LNCaP clone FGC (cell line): Measurements from ENCODE around the gene SWAP70.

Experiments
- DNase-seq: peaks from one replicate; pipeline ENCODE4 v3.0.0-alpha.2; 2011; ENCODE audit warnings: low read depth
- H3K4me3 ChIP-seq: 2 replicates; pipeline ENCODE4 v1.5.1; 2011; ENCODE audit warnings: mild to moderate bottlenecking, low read depth, low read length, control low read depth
- TF ChIP-seq, protein P1 (sequence below): IDR thresholded peaks from 2 replicates; pipeline ENCODE4 v1.5.1; 2012; ENCODE audit warnings: mild to moderate bottlenecking; ENCODE audit not compliant: control insufficient read depth, insufficient read depth; ENCODE audit errors: extremely low read depth

Gene SWAP70

DNA sequence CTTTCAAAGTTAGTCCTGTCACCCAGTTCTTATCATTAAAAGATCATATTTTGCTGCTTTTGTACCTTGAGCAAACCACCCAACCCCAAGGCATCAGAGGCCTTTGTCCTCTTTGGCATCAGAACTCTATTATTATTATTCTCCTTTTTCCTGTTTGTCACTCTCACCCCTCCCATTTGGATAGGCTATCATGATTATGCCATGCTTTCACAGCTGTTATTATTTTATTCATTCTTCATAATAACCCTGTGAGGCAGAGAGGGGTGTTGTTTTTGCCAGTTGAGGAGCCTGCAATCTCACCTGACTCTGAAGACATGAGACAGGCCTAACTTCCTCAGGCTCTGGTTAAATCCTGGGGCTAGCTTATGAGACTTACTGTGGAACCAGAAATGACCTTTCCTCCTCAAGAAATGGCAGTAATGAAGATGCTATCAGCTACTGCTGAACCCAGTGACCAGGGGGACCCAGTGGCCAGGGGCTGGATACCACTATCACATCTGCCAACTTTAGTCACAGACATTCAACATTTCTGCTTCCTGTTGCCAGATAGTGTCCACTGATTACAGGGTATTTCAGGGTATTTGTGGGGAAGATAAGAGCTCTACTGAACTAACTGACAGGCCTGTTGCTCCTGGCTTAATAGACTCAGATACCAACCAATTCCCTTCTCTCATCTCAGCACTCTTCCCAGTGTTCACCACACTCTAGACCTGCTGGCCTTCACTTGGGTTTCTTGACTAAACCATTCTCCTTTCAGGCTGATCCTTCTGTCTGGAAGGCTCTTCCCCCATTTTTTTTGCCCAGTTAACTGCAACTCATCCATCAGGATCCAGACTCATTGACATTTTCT lies 11.8 kb upstream of the SWAP70 start:
- H3K4me3 ChIP-seq: no peak overlapping the region
- TF ChIP-seq, protein P1, sequence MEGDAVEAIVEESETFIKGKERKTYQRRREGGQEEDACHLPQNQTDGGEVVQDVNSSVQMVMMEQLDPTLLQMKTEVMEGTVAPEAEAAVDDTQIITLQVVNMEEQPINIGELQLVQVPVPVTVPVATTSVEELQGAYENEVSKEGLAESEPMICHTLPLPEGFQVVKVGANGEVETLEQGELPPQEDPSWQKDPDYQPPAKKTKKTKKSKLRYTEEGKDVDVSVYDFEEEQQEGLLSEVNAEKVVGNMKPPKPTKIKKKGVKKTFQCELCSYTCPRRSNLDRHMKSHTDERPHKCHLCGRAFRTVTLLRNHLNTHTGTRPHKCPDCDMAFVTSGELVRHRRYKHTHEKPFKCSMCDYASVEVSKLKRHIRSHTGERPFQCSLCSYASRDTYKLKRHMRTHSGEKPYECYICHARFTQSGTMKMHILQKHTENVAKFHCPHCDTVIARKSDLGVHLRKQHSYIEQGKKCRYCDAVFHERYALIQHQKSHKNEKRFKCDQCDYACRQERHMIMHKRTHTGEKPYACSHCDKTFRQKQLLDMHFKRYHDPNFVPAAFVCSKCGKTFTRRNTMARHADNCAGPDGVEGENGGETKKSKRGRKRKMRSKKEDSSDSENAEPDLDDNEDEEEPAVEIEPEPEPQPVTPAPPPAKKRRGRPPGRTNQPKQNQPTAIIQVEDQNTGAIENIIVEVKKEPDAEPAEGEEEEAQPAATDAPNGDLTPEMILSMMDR: no peak
- DNase-seq: no peak

- no peak for DNase-seq
- H3K4me3 ChIP-seq: no peak overlapping the region
- TF ChIP-seq, protein P1: no peak
These were observed 10.0 kb upstream of the SWAP70 start for GRCh38 chr11:9653871-9654270.

DNA sequence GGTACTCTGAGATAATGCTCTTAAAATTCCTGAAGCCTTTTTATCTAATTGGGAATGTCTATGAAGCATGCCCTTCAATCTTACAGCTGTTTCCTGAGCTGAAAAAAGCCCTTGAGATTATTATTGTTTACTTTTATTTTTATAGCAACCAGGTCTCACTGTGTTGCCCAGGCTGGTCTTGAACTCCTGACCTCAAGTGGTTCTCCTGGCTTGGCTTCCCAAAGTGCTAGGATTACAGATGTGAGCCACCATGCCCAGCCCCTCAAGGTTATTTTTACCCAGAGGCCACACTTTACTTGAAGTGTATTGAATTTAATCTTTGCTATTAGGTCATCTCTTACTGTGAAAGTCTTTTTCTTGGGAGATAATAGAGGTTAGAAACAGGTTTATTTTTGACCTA lies 7.0 kb upstream of the SWAP70 start:
- no peak overlapping the region for H3K4me3 ChIP-seq
- no peak for DNase-seq
- TF ChIP-seq, protein P1: no peak

- no peak overlapping the region for H3K4me3 ChIP-seq
- no peak for DNase-seq
- TF ChIP-seq, protein P1: no peak
These were observed 6.3 kb upstream of the SWAP70 start for GRCh38 chr11:9657531-9657930.

- TF ChIP-seq, protein P1: no peak
- no peak for DNase-seq
- no peak overlapping the region for H3K4me3 ChIP-seq
These were observed 3.0 kb upstream of the SWAP70 start for GRCh38 chr11:9660886-9661285.

DNA sequence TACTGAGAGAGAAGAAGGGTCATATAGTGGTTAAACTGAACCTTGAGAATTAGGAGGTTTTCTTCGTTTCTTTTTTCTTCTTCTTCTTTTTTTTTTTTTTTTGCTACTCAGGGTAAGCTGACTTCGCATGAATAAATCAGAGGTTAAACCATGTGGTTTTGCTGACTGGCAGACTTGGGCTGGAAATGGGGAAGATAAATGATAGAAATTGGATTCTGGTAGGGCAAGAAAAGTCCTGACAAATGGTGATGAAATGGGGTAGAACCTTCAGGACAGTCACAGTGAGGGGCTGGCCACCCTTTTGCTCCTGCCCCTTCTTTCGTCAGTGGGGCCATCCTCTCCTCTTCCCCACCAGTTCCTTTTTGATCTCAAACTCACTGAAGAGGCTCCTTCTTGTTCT lies 1.6 kb upstream of the SWAP70 start:
- DNase-seq: no peak
- TF ChIP-seq, protein P1: no peak
- H3K4me3 ChIP-seq: no peak overlapping the region
